H1 (cell line): ENCODE results near the gene USP24. TPM values are rescaled to one million over a fixed set of nuclear protein-coding genes. Genes with fewer than 3 reads are reported as not detected.

Source experiments
- SIX5 ChIP-seq: IDR thresholded peaks from 2 replicates; pipeline ENCODE4 v1.6.1; 2011; ENCODE audit warnings: mild to moderate bottlenecking, low read depth, low read length
- polyA plus RNA-seq, 7 experiments: library from polyadenylated mRNA; depleted of rRNA in 3 of 7; stranded (reverse) in 5 of 7; unstranded in 2 of 7; fragments of >200 nt in 5 of 7; fragments of 200-250 nt in 2 of 7; gene quantifications; 1 replicate in 5 of 7; 2 replicates in 1 of 7; 4 replicates in 1 of 7; pipeline versions ENCODE4 v1.2.1 to v1.2.3, GENCODE V29; 2011 to 2013; ENCODE audit warnings: missing spikeins in 2 of 7, mixed read lengths in 2 of 7
- total RNA-seq: library from RNA; stranded (reverse); fragmentation: NEBNext Ultra II Directional; extraction: Animal tissue kit (Norgen Biotek cat#: 25700); gene quantifications from 2 replicates; pipeline ENCODE4 v1.2.1, GENCODE V29; 2021
- TF ChIP-seq, protein P1 (sequence below): IDR thresholded peaks from 2 replicates; pipeline ENCODE4 v1.6.1; 2012; ENCODE audit warnings: low read length, inconsistent platforms

The USP24 gene
- total and polyA plus RNA-seq, 2 of the 8 experiments (the other 6 are each of a cell fraction or from before 2014, with no cell fraction given): 11.1 to 34.6 TPM

DNA sequence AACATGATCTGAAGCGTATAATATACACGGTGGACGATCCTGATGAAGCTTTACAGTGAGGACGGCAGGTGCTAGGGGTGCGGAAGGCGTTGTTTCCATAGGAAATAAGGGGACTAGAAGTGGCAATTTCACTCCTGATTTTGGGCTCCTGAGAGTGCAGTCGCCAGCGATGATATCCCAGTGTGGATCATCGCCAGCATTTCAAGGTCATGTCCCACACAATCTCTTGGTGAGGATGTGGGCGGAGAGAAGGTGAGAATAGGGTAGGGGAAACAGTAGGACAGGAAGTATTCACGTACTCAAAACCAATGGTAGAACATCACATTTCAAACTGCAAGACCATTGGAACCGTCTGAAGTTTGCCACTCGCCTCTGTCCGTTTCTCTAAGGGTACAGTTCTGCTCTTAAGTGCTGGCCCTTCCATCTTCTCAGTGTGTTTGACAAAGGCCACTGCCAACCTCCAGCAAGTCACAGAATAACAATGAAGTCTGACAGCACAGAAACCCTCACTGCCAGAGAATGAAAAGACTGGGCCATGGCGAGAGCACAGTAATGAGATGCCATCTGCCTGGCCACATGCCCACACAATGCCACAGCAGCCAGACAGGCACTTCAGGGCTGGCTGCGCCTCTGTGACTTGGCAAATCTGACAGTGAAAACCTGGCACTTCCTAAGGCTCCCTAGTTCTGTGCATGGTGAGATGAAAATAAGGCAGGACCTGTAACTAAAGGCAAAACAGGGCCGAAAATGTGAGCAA, 148.0 kb downstream of the USP24 start (continued):
- TF ChIP-seq, protein P1, sequence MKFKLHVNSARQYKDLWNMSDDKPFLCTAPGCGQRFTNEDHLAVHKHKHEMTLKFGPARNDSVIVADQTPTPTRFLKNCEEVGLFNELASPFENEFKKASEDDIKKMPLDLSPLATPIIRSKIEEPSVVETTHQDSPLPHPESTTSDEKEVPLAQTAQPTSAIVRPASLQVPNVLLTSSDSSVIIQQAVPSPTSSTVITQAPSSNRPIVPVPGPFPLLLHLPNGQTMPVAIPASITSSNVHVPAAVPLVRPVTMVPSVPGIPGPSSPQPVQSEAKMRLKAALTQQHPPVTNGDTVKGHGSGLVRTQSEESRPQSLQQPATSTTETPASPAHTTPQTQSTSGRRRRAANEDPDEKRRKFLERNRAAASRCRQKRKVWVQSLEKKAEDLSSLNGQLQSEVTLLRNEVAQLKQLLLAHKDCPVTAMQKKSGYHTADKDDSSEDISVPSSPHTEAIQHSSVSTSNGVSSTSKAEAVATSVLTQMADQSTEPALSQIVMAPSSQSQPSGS: no peak
- no peak for TF ChIP-seq SIX5
